GM15510 (cell line): ENCODE measurements around the gene SUMF2.
A peak's percentile ranks its signal among the peaks of the same experiment; 100 is the strongest.

Experiments used
- POLR2A ChIP-seq: IDR thresholded peaks from 3 replicates; pipeline ENCODE4 v1.6.1; 2011; ENCODE audit warnings: borderline replicate concordance; ENCODE audit not compliant: insufficient read length; ENCODE audit errors: extremely low read depth

The SUMF2 gene

DNA sequence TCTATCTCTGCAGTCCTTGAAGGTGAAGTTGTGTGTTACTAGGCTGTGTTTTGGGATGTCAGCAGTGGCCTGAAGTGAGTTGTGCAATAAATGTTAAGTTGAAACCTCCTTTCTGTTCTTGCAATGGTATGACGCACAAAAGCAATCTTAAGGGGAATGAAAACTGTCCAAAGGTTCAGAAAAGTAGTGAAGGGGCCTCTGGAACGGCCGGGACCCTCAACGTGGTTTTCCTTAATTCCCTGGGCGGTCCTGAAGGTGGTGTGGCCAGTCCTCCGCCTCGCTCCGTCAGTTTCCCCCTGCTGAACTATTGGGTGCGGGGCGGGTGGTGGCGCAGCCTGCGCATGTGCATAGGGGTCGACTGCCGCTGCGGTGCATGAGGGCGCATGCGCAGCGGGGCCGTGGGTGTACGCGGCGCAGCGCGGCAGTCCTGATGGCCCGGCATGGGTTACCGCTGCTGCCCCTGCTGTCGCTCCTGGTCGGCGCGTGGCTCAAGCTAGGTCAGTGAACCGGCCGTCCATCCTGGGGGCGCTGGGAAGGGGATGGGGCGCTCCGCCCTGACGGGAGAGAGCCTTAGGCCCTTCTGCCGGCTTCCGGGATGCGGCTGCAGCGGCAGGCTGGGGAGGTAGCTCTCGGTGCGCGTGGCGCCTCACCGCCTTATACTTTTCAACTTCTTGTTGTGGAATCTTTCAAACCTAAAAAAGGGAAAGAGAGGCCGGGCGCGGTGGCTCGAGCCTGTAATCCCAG is at the start of gene SUMF2:
SUMF2 (plus strand) TSS at position 405 of the 744 bp plus-strand sequence; CDS start at position 431, 26 bp downstream.
- peak; percentile 98 for TF ChIP-seq POLR2A

DNA sequence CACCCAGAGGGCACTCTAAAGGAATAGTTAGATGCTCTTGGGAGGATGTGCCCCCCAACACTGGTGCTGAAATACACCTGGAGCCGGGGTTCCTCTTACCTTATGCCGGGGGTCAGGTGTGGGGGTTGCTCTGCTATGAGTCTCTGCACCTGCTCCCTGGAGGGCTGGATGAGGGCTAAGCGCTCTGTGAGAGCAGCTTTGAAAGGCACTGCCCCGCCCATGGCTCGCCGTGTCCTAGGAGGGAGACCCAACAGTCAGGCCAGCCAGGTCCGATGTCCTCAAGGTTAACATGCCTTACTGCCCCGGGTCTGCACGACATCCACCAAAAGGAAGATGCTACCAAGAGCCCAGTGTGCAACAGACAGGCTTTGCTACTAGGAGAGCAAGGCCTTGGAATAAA is 44.6 kb upstream of the SUMF2 start:
- no peak for TF ChIP-seq POLR2A

DNA sequence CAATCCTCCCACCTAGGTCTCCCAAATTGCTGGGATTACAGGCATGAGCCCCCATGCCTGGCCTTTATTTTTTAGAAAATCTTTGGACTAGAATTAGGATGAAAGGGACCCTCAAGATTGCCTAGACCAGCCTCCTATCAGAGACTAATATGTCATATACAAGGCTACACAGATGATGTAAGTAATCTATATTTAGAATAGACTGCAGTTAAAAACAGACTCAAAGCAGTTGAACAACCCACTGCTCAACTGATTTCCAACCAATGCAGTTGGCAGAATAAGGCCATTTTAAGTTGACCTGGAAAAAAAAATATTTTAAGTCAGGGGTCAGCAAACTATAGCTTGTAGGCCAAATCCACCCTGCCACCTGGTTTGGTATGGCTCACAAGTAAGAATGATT is 40.6 kb upstream of the SUMF2 start:
- no peak for TF ChIP-seq POLR2A

DNA sequence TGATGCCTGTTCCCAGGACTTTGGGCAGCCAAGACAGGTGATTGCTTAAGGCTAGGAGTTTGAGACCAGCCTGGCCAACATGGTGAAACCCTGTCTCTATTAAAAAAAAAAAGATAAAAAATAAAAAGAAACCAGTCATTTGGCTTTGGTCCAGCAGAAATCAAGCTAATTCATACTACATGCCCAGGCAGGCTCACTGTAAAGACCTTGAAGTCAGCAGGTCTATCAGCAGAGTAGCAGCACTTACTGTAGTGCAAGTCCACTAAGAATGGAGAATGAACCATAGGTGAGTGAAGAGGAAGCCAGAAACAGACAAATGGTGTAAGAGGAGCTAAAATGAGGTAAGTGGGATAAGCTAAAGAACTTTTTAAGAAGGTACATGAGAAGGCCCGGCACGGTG is 37.5 kb upstream of the SUMF2 start:
- TF ChIP-seq POLR2A = no peak

DNA sequence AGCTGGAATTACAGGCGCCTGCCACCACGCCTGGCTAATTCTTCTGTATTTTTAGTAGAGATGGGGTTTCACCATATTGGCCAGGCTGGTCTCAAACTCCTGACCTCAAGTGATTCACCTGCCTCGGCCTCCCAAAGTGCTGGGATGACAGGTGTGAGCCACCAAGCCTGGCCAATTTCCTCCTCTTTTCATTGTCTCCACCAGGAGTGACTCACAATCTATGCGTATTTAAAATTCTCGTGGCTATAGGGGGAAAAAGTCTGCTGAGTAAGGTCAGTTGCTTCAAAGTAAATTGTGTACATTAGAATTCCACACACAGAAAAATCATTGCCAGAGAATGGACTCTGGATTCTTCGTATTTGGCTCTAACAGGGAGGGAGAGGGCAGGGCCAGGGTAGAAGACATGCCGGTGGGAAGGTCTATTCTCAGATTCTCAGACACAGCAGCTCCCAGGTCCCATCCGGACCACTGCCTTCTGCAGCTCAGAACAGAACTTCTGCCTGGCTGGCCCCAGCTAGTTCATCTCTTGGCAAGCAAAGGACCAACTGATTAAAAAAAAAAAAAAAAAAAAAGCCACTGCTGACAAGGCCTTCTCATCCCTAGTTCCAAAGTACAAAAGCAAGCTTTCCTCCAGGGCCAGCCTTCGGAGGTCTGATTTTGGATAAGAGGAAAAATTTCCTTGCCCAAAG is 35.0 kb upstream of the SUMF2 start:
- TF ChIP-seq POLR2A = no peak

DNA sequence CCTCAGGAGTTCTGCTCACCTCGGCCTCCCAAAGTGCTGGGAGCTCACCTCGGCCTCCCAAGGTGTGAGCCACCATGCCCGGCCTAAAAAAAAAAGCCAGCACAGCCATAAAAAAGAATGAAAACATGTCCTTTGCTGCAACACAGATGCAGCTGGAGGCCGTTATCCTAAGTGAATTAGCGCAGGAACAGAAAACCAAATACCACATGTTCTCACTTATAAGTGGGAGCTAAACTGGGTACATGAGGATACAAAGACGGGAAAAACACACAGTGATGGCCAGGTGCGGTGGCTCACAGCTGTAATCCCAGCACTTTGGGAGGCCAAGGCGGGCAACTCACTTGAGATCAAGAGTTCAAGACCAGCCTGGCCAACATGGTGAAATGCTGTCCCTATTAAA is 33.7 kb upstream of the SUMF2 start:
- no peak for TF ChIP-seq POLR2A

DNA sequence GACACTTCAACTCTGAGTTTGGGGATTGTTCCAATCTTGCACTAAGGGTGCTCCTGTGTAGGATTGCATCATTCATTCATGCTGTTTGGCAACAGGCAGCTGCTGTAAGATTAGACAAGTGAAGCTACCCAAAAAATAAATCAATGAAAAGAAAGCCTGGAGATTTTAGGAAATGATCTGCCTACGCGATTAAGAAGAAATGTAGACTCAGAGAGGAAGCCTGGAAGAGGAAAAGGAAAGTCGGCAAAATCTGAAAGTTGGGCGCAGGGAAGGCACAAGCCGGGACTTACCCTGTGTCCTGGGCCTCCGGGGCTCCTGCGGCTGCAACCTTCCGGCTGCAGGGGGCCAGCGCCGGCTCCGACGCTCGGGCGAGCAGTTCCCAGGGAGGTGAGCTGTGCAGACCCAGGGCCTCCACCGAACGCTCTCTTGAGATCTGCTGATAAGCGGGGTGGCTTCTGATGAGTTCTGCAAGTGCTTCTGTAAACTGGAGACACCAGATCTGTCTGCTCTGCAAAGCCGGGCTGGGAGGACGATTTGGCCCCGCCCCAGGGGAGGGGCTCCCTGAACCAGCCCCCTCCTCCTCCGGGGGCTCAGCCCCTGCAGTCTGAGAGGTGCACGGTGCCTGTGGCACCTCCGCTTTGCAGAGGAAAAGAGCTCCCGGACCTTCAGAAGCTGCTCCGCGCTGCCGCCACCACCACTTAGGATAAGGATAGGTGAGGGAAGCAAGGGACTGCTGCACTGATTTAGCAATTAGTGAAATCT is 30.2 kb upstream of the SUMF2 start:
- TF ChIP-seq POLR2A = peak; percentile 41

DNA sequence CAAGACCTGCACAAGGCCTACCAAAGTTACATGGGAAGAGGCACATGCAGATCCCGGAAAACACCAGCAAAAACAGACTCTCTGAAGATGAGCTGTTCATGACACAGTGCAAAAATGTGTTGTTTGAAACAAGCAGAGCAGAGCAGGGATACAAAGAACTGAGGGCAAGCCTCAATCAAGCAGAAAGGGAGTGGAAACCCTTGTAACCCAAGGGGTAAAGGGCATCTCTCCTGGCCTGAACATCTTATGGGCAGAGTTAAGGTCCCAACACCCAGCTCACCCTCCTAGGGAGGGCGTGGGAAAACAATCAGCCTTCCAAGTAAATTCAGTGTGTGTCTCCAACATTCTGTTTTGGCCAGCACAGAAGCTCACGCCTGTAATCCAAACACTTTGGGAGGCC is 23.4 kb upstream of the SUMF2 start:
- TF ChIP-seq POLR2A = no peak

DNA sequence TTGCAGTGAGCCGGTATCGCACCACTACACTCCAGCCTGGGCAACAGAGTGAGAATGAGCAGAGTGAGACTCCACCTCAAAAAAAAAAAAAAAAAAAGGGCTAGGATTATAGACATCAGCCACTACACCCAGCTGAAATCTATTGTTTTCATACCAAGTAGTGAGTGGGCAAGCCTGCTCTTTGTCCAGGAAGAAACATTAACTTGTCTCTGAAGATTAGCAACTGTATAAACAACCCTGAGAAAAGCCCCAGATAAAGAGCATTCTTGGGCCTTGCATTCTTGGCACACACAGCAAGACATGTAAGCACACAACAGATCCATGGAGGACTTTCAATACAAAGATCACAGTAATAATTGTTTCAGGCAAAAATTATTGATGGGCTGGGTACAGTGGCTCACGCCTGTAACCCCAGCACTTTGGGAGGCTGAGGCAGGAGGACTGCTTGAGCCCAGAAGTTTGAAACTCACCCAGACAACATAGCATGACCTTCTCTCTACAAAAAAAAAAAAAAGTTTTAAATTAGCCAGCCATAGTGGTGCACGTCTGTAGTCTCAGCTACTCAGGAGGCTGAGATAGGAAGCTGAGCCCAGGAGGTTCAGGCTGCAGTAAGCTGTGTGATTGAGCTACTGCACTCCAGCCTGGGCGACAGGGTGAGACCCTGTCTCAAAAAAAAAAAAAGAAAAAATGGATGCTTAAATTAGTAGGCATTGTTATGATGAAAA is 17.2 kb upstream of the SUMF2 start:
- TF ChIP-seq POLR2A = no peak

DNA sequence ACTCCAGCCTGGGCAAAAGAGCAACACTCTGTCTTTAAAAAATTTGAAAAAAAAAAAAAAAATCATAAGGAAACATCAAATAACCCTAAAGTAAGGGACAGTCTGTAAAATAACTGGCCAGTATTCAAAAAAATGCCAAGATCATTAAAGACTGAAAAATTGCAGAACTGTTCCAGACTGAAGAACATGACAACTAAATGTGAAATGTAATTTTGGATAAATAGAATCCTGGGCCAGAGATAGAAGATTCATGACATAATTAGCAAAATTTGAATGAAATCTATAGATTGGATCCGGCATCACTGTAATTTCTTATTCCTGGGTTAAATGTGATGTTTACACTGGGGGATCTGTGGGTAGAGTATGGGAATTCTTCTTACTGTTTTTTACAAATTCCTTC is 15.8 kb upstream of the SUMF2 start:
- no peak for TF ChIP-seq POLR2A

DNA sequence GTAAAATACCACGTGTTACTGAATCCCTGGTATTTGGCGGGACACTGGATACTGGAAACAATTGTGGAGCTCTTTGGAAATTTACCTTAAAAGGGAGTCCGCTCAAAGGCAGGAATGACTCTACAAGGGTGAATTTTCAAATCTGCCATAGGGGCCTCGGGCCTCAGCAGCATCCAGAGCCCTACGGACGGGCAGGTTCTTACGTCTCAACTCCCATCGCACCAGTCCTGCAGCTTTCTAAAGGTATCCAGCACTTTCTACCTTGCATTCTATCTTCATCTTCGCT is 13.1 kb upstream of the SUMF2 start:
- TF ChIP-seq POLR2A = no peak

DNA sequence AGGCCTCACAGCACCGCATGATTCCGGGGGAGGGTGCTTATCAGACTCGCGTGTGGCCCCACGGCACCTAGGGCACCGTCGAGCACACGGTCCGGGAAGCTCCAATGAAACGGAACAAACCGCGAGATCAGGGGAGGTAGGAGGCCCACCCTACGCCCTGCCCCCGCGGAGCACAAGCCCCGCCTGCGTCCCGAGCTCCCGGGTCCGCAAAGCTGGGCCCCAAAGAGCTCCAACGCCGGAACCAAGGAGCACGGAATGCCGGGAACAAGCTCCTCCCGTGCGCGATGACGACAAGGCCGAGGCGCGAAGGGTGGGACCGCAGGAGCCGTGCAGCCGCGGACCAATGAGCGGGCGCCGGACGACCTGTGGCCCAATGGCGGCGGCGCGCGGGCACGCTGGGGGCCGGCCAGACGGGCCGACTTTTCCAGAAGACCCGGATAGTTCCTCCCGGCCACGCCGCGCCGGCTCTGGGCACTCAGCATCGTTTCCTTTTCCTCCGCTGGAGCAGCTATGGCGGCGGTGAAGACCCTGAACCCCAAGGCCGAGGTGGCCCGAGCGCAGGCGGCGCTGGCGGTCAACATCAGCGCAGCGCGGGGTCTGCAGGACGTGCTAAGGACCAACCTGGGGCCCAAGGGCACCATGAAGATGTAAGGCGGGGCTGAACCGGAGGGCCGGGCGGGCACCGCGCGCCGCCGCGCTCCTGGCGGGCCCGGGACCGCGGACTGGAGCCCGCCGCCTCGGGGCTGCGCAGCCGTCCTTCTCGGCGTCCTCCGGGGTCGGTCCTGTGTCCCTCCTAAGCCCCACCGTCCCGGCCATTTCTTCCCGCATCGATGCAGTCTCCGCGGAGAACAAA is 12.5 kb upstream of the SUMF2 start, which contains the start of the genes CCT6A and PSPH:
CCT6A (plus strand) TSS at position 427 of the 853 bp plus-strand sequence; CDS start at position 511, 84 bp downstream.
PSPH (minus strand) TSS at position 106 of the 853 bp plus-strand sequence. CDS start 30,232 bp downstream, outside the sequence.
- TF ChIP-seq POLR2A = peak; percentile 89

DNA sequence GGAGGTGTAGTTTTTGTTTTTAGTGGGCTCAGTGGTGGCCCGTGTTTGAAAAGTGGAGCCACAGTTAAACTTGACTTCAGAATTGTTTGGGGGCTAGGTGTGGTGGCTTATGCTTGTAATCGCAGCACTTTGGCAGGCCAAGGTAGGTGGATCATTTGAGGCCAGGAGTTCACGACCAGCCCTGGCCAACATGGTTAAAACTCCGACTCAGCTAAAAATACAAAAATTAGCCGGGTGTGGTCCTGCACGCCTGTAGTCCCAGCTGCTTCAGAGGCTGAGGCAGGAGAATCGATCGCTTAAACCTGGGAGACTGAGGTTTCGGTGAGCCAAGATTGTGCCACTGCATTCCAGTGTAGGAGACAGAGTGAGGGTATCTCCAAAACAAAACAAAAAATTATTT is 10.7 kb upstream of the SUMF2 start:
- no peak for TF ChIP-seq POLR2A

DNA sequence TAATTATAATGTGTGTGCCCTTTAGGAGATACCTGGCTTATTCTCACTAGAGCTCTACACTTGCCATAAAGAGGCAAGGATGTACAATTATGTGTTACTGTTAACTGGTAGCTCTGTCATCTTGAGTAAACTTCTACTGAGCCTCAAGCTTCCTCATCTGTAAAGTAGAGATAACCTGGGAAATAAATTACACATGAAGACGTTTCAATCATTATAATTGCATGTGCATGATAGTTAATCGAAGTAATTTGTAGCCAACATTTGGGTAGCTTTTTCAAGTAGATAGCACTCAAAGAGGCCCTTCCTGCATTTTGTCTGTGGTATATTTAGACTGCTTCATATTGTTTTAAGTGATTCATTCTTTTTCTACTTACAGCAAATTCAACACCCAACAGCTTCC is 10.1 kb upstream of the SUMF2 start:
- no peak for TF ChIP-seq POLR2A
